ENCODE results near the gene CBFA2T3.
"Not testable (repeated sequence)": the region's sequence is repeated elsewhere in the genome, so short reads cannot be mapped to it uniquely, and the experiment has no call there.

Gene CBFA2T3

DNA sequence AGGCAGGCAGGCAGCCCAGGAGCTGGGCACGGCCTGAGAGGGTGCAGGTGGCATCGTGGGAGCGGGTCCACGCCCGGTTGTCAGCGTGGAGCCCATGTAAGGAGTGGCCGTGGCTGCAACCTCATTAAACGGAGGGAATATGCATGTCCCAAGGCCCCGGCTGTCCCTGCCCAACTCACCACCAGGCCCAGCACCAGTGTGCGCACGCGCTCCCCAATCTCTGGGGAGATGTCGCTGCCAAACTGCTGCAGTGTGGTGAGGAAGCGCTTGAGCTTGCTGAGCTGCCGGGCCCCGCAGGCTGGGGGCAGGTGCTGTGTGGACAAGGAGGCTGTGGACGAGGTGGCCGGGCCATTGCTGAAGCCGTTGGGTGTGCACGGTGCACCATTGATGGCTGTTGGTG is 84.9 kb downstream of the CBFA2T3 start:
- Histone ChIP-seq H3K27ac (ENCODE audit: low read length) (no peak overlapping the region), H3K27me3 (ENCODE audit: low read depth, low read length) (no peaks in the 10 kb centered on the region), H3K4me3 (ENCODE audit: low read depth in 1 of 2, low read length in 2 of 2) (no peak overlapping the region), H3K4me1 (ENCODE audit: control insufficient read depth in 1 of 2, insufficient read depth in 2 of 2, low read length in 2 of 2) (peaks cover 0 to 4% of the 10 kb centered on the region in 2 donors), H3K9me3 (ENCODE audit: control insufficient read depth in 1 of 2, low read length in 2 of 2) (no peaks in the 10 kb centered on the region), H3K36me3 (ENCODE audit: control insufficient read depth in 1 of 2, insufficient read depth in 2 of 2, low read length in 2 of 2) (peaks cover 0 to 17% of the 10 kb centered on the region in 2 donors)

DNA sequence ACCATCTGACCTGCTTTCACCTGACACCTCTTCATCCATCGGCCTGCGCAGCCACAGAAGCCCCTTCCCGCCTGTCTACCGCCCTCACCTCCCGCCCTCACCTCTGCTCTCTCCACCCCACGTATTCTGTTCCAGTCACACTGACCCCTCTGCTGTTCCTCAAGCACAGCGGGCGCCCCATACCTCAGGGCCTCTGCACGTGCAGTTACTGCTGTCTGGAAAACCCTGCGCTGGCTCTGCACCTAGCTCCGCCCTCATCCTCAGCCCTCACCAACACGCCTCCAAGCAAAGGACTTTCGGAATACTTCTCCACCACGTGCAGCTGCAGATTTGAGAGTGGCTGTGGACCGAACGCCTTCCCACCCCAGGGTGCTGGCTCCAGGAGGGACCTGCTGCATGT is 85.9 kb downstream of the CBFA2T3 start:
- peaks cover 0 to 4% of the 10 kb centered on the region in 2 donors for H3K4me1 ChIP-seq (ENCODE audit: control insufficient read depth in 1 of 2, insufficient read depth in 2 of 2, low read length in 2 of 2)
- peaks cover 0 to 16% of the 10 kb centered on the region in 2 donors for H3K36me3 ChIP-seq (ENCODE audit: control insufficient read depth in 1 of 2, insufficient read depth in 2 of 2, low read length in 2 of 2)
- H3K4me3 ChIP-seq (ENCODE audit: low read depth in 1 of 2, low read length in 2 of 2), result no peak overlapping the region
- H3K27me3 ChIP-seq (ENCODE audit: low read depth, low read length), result no peaks in the 10 kb centered on the region
- no peaks in the 10 kb centered on the region for H3K9me3 ChIP-seq (ENCODE audit: control insufficient read depth in 1 of 2, low read length in 2 of 2)
- no peak overlapping the region for H3K27ac ChIP-seq (ENCODE audit: low read length)

DNA sequence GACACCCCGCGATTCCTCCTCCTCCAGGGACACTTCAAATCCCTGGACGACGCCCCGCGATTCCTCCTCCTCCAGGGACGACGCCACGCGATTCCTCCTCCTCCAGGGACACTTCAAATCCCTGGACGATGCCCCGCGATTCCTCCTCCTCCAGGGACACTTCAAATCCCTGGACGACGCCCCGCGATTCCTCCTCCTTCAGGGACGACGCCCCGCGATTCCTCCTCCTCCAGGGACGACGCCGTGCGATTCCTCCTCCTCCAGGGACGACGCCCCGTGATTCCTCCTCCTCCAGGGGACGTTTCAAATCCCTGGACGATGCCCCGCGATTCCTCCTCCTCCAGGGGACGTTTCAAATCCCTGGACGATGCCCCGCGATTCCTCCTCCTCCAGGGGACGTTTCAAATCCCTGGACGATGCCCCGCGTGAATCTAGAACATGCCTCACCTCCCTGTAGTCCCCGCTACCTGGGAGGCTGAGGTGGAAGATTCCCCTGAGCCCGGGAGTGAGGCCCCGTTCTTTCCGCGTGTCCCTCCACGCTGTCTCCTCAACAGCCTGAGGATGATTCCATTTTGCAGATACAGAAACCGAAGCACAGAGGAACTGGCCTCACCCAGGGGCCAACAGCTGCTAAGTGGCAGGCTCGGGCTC is 87.2 kb downstream of the CBFA2T3 start:
- not testable (repeated sequence) for H3K4me3 ChIP-seq (ENCODE audit: low read depth in 1 of 2, low read length in 2 of 2); H3K4me1 ChIP-seq (ENCODE audit: control insufficient read depth in 1 of 2, insufficient read depth in 2 of 2, low read length in 2 of 2); H3K9me3 ChIP-seq (ENCODE audit: control insufficient read depth in 1 of 2, low read length in 2 of 2); H3K27me3 ChIP-seq (ENCODE audit: low read depth, low read length); H3K27ac ChIP-seq (ENCODE audit: low read length)
- peaks cover 0 to 18% of the 10 kb centered on the region in 2 donors for H3K36me3 ChIP-seq (ENCODE audit: control insufficient read depth in 1 of 2, insufficient read depth in 2 of 2, low read length in 2 of 2)

DNA sequence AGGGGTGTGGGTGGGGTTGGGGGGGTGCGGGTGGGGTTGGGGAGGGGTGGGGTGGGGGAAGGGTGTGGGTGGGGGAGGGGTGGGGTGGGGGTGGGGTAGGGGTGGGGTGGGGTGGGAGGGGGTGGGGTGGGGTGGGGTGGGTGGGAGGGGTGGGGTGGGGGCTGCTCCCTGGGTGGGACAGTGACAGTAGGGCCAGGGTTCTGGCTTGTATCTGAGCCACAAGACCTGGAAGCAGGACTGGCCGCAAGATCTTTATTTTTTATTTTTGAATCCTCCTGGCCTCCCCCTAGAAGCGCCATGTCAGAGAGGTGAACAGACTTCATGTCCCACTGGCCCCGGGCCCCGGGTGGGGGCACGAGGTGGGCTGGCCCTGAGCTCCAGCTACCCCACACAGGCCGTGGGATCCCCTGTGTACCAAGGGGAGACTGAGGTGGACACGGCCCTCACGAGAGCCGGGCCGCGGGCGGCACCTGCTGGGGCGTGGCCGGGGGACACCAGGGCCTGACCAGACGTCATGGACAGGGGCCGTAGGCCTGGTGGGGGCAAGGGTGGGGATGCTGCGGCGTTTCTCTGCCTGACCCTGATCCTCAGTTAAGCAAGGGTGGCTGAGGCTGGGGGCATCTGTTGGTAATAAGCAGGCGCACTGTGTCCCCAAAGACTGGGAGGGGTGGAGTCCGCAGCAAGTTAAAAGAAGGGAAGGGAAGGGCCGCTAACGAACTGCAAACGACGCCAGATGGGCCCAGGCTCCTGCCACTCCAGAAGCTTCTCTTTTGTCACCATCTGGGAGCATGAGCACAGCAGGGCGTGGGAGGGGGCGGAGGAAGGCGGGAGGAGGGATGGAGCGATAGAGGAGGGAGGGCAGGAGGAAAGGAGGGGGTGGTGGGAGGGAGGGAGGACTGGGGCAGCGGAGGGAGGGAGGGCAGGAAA is 88.3 kb downstream of the CBFA2T3 start:
- Histone ChIP-seq H3K36me3 (ENCODE audit: control insufficient read depth in 1 of 2, insufficient read depth in 2 of 2, low read length in 2 of 2) (peaks cover 0 to 20% of the 10 kb centered on the region in 2 donors), H3K27me3 (ENCODE audit: low read depth, low read length) (no peaks in the 10 kb centered on the region), H3K4me1 (ENCODE audit: control insufficient read depth in 1 of 2, insufficient read depth in 2 of 2, low read length in 2 of 2) (peaks cover 0 to 4% of the 10 kb centered on the region in 2 donors), H3K27ac (ENCODE audit: low read length) (no peak overlapping the region), H3K4me3 (ENCODE audit: low read depth in 1 of 2, low read length in 2 of 2) (no peak overlapping the region), H3K9me3 (ENCODE audit: control insufficient read depth in 1 of 2, low read length in 2 of 2) (no peaks in the 10 kb centered on the region)

DNA sequence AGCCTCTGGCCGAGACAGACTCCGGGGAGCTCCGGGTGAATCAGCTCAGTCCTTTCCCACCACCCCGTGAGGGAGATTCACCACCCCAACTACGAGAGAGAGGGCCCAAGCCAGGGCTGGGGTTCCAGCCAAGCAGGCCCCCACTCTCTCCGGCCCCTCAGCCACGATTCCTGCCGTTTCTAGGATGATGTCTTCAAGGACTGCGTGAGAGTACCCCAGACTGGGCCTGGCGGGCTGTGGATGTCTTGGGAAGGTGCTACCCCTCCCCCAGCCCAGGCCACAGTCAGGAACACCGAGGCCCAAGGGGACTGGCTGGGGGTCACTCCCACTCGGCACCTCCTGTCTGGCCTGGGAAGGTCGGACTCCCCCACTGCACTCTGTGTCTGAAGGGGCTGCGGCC is 89.0 kb downstream of the CBFA2T3 start:
- no peaks in the 10 kb centered on the region for H3K27me3 ChIP-seq (ENCODE audit: low read depth, low read length)
- no peak overlapping the region for H3K27ac ChIP-seq (ENCODE audit: low read length)
- H3K9me3 ChIP-seq (ENCODE audit: control insufficient read depth in 1 of 2, low read length in 2 of 2), result no peaks in the 10 kb centered on the region
- H3K36me3 ChIP-seq (ENCODE audit: control insufficient read depth in 1 of 2, insufficient read depth in 2 of 2, low read length in 2 of 2), result peaks cover 0 to 24% of the 10 kb centered on the region in 2 donors
- H3K4me3 ChIP-seq (ENCODE audit: low read depth in 1 of 2, low read length in 2 of 2), result no peak overlapping the region
- peaks cover 0 to 4% of the 10 kb centered on the region in 2 donors for H3K4me1 ChIP-seq (ENCODE audit: control insufficient read depth in 1 of 2, insufficient read depth in 2 of 2, low read length in 2 of 2)

DNA sequence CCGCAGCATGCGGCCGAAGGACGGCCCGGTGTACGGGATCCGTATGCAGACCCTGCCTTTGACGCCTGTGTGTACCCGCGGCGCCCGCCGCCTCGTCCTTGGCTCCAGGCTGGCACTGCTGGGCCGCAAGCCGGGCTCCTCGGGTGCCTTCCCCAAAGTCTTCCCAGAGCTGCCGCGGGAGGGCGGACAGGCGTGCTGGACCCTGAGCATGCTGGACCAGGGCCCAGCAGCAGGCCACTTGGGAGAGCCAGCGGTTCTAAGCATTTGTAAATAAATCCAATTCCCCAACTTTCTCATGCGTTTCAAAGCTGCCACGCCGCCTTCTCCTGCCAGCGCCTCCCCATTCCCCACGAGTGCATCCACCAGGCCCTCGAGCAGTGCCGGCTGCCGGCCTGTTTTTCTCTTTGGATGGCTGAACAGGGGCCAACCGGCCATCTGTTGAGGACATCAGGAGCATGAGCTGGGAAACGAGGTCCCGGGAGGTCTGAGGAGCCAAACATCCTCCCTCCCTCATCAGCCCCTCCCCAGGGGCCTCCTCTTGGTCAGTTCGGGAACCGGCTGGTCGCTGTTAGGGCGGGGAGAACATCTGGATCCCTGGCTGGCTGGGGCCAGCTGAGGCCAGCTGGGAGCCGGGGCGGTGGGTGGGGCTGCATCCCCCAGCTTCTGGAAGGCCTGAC is 90.0 kb downstream of the CBFA2T3 start:
- Histone ChIP-seq H3K4me1 (ENCODE audit: control insufficient read depth in 1 of 2, insufficient read depth in 2 of 2, low read length in 2 of 2) (peaks cover 0 to 4% of the 10 kb centered on the region in 2 donors), H3K36me3 (ENCODE audit: control insufficient read depth in 1 of 2, insufficient read depth in 2 of 2, low read length in 2 of 2) (peaks cover 0 to 28% of the 10 kb centered on the region in 2 donors), H3K9me3 (ENCODE audit: control insufficient read depth in 1 of 2, low read length in 2 of 2) (no peaks in the 10 kb centered on the region), H3K27ac (ENCODE audit: low read length) (no peak overlapping the region), H3K4me3 (ENCODE audit: low read depth in 1 of 2, low read length in 2 of 2) (no peak overlapping the region), H3K27me3 (ENCODE audit: low read depth, low read length) (no peaks in the 10 kb centered on the region)

DNA sequence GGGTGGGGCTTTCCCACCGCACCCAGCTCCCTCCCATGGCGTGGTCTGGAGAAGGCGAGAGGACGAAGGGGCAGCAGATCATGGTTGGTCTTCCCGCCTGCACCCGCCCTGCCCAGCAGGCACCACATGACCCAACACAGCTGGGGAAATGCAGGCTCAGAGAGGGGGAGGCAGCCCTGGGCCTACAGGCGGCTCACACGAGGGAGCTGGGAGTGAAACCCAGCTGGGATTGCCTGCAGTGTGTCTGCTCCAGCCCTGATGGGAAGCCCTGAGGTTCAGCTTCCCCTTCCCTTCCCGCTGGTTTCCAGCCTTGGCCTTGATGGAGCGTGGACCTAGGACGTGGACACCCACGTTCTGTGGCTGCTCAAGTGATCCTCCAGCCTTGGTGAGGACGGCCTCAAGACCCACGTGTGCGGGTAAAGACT is 90.6 kb downstream of the CBFA2T3 start:
- no peaks in the 10 kb centered on the region for H3K27me3 ChIP-seq (ENCODE audit: low read depth, low read length)
- peaks cover 0 to 23% of the 10 kb centered on the region in 2 donors for H3K36me3 ChIP-seq (ENCODE audit: control insufficient read depth in 1 of 2, insufficient read depth in 2 of 2, low read length in 2 of 2)
- no peaks in the 10 kb centered on the region for H3K9me3 ChIP-seq (ENCODE audit: control insufficient read depth in 1 of 2, low read length in 2 of 2)
- peaks cover 0 to 8% of the 10 kb centered on the region in 2 donors for H3K4me1 ChIP-seq (ENCODE audit: control insufficient read depth in 1 of 2, insufficient read depth in 2 of 2, low read length in 2 of 2)
- no peak overlapping the region for H3K27ac ChIP-seq (ENCODE audit: low read length)
- H3K4me3 ChIP-seq (ENCODE audit: low read depth in 1 of 2, low read length in 2 of 2), result no peak overlapping the region

DNA sequence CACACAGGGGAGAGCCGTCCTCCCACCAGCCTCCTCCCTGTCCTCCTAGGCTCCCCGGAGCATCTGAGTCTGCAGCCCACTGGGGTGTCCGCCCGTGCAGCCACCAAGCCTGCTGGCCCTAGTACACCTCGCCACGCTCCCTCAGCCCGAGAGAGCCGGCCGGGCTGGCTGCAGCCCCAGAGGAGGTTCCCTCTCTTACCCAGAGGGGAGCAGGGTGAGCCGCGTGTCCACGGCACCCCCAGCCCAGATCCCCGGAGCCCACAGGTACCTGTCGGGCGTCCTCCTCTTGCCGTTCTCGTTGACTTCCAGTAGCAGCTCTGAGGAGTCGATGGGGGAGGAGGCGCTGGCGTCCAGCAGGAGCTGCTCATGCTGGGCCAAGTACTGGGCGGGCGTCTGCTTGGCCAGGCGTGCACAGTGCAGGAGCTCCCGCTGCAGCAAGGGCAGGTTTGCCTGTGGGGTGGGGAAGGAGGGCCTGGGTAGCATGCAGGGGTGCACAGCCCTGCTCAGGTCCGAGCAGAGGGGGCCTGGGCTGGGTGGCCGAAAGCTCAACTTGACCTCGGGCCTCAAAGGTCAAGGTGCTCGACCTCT is 91.2 kb downstream of the CBFA2T3 start:
- Histone ChIP-seq H3K9me3 (ENCODE audit: control insufficient read depth in 1 of 2, low read length in 2 of 2) (no peaks in the 10 kb centered on the region), H3K4me1 (ENCODE audit: control insufficient read depth in 1 of 2, insufficient read depth in 2 of 2, low read length in 2 of 2) (peaks cover 0 to 10% of the 10 kb centered on the region in 2 donors), H3K36me3 (ENCODE audit: control insufficient read depth in 1 of 2, insufficient read depth in 2 of 2, low read length in 2 of 2) (peaks cover 0 to 20% of the 10 kb centered on the region in 2 donors), H3K4me3 (ENCODE audit: low read depth in 1 of 2, low read length in 2 of 2) (no peak overlapping the region), H3K27me3 (ENCODE audit: low read depth, low read length) (no peaks in the 10 kb centered on the region), H3K27ac (ENCODE audit: low read length) (no peak overlapping the region)

DNA sequence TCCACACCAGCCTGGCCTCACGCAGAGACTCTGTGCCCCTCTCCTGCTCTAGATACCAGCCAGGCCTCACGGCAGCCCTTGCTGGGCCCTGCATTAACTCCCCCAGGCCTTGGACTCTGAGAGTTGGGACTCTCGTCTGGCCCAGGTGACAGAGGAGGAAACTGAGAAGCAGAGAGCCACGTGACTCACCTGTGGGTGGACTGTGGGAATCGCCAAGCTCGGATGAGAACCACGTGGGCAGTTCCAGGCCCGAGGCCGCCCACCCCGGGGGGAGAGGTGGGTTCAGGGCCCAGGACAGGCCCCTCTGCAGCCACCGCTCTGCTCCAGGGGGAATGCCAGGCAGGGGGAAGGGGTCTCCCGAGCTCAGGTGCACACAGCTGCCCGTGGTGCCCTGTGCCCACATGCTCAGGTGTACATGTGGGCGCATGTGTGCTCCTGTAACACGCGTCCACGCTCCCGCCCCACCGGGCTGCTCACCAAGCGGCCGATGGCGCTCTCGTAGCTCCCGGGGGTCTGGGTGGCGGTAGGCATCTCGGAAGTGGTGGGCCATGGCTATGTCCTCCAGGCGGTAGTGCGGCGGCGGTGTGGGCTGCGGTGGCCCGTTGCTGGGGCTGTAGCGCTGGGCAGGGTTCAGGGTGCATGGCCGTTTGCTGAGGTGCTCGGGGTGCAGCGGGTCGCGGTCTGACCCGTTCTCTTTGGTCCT is 92.3 kb downstream of the CBFA2T3 start:
- Histone ChIP-seq H3K27ac (ENCODE audit: low read length) (no peak overlapping the region), H3K36me3 (ENCODE audit: control insufficient read depth in 1 of 2, insufficient read depth in 2 of 2, low read length in 2 of 2) (peaks cover 0 to 14% of the 10 kb centered on the region in 2 donors), H3K9me3 (ENCODE audit: control insufficient read depth in 1 of 2, low read length in 2 of 2) (no peaks in the 10 kb centered on the region), H3K4me1 (ENCODE audit: control insufficient read depth in 1 of 2, insufficient read depth in 2 of 2, low read length in 2 of 2) (peaks cover 0 to 10% of the 10 kb centered on the region in 2 donors), H3K4me3 (ENCODE audit: low read depth in 1 of 2, low read length in 2 of 2) (no peak overlapping the region), H3K27me3 (ENCODE audit: low read depth, low read length) (no peaks in the 10 kb centered on the region)

DNA sequence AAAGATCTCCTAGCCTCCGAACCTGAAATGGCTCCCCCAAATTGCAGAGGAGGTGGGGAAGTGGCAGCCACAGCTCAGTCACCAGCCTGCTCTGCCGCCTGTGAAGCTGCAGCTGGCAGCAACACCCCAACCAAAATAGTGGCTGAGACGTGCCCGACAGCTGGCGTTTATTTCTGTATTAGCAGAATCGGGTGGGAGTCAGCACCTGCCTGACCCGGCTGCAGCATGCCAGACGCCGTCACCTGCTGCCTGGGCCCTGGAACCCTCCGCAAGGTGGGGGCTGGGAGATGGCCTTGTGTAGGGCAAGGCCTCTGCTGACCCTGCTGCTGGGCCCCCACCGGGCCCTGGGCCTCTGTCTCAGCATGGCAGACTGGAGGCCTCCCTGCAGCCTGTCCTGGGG is 93.1 kb downstream of the CBFA2T3 start:
- Histone ChIP-seq H3K36me3 (ENCODE audit: control insufficient read depth in 1 of 2, insufficient read depth in 2 of 2, low read length in 2 of 2) (peaks cover 0 to 14% of the 10 kb centered on the region in 2 donors), H3K4me3 (ENCODE audit: low read depth in 1 of 2, low read length in 2 of 2) (no peak overlapping the region), H3K27ac (ENCODE audit: low read length) (no peak overlapping the region), H3K27me3 (ENCODE audit: low read depth, low read length) (no peaks in the 10 kb centered on the region), H3K9me3 (ENCODE audit: control insufficient read depth in 1 of 2, low read length in 2 of 2) (no peaks in the 10 kb centered on the region), H3K4me1 (ENCODE audit: control insufficient read depth in 1 of 2, insufficient read depth in 2 of 2, low read length in 2 of 2) (peaks cover 0 to 10% of the 10 kb centered on the region in 2 donors)

Data from muscle layer of duodenum (tissue), 2 donors.